ENCODE measurements around the gene ATF6B. TPM values are rescaled to one million over a fixed set of nuclear protein-coding genes. Genes with fewer than 3 reads are reported as not detected.
A peak's percentile ranks its signal among the peaks of the same experiment; 100 is the strongest.

ATF6B gene
- total RNA-seq, 4 donors from 2014 or later, result 41.5 to 63.5 (median 57.3) TPM

DNA sequence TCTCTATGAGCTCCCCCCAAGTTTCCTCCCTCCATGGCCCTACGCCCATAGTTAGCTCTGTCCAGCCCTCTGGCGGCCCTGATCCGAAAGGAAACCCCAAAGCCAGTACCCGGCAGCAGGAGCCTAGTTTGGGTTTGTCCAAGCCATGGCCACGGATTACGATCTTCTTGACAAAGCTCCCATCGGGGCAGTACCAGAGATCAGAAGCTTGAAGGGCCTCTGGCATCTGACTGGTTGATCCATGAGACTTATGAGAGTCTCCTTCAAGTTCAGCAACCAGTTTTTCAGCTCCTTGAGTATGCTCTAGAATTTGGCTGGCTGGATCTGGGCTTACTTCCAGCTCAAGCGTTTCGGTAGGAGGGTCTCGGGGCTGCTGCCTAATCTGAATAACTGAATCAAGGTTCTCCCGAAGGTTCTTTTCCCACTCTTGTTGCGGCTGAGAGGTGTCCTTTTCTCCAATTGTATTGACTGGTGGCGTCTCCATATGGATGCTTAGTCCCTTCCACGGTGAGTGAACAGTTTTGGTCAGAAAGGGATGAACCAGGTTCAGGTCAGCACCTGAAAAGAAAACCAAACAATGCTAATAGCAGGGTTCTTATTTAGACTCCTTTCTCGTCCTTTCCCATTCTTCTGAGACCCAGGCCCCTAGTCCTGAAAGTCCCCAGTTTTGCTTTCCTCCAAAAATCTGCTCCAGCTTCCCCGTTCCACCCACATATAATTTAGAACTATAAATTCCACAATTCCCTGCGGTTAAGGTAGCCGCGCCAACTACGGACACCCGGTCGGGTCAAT, 1.4 kb upstream of the ATF6B start:
- Histone ChIP-seq H3K9me3 (no peaks in the 10 kb centered on the region), H3K4me3 (replicated peaks in 1 of 3) (peak overlapping the region; percentile 20 to 62 (median 52)), H3K4me1 (peaks cover 26% of the 10 kb centered on the region in 2 donors), H3K27me3 (no peaks in the 10 kb centered on the region), H3K27ac (peak overlapping the region; percentile 87 to 93 (median 89)), H3K36me3 (peaks cover 5 to 18% of the 10 kb centered on the region in 2 donors)
- peak; percentile 71 to 80 for DNase-seq
- TF ChIP-seq, protein P1, sequence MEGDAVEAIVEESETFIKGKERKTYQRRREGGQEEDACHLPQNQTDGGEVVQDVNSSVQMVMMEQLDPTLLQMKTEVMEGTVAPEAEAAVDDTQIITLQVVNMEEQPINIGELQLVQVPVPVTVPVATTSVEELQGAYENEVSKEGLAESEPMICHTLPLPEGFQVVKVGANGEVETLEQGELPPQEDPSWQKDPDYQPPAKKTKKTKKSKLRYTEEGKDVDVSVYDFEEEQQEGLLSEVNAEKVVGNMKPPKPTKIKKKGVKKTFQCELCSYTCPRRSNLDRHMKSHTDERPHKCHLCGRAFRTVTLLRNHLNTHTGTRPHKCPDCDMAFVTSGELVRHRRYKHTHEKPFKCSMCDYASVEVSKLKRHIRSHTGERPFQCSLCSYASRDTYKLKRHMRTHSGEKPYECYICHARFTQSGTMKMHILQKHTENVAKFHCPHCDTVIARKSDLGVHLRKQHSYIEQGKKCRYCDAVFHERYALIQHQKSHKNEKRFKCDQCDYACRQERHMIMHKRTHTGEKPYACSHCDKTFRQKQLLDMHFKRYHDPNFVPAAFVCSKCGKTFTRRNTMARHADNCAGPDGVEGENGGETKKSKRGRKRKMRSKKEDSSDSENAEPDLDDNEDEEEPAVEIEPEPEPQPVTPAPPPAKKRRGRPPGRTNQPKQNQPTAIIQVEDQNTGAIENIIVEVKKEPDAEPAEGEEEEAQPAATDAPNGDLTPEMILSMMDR (IDR thresholded peaks at IDR 0.05), result no peak
- no peak for TF ChIP-seq POLR2A (IDR thresholded peaks at IDR 0.05)
- intact Hi-C loops (cut with DNase I), result no loop called here
- 18 to 19% methylated on average over 20 to 22 of the region's 22 CpGs for WGBS, 2 donors

DNA sequence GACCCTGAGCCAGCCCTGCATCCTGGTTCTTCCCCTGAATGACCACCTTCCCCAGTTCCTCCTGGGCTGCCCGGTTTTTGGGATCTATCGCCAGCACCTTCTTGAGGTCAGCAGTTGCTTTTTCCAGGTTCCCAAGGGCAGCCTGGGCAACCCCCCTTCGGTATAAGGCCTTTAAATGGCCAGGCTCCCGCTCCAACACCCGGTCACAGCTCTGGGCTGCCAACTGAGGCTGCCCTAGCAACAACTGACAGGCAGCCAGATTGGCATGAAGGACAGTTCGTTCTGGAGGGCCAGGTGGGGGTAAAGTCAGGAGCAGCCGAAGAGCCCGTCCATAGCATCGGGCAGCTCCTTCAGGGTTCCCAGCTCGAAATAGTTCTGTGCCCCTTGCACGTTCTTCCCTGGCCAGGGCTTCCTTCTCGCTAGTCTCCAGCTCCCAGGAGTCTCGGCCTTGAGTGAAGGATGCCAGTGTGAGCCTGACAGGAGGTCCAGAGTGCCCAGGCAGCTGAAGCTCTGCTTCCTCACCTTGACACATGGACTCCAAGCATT, 778 bp upstream of the ATF6B start:
- Histone ChIP-seq H3K27ac (peak overlapping the region; percentile 87 to 93 (median 89)), H3K36me3 (peaks cover 5 to 24% of the 10 kb centered on the region in 2 donors), H3K4me1 (peaks cover 26% of the 10 kb centered on the region in 2 donors), H3K27me3 (no peaks in the 10 kb centered on the region), H3K4me3 (replicated peaks in 1 of 3) (peak overlapping the region; percentile 20 to 62 (median 52)), H3K9me3 (no peaks in the 10 kb centered on the region)
- WGBS, 2 donors, result 73 to 76% methylated on average over 5 to 6 of the region's 13 CpGs
- DNase-seq, result no peak
- TF ChIP-seq, protein P1 (IDR thresholded peaks at IDR 0.05), result no peak
- no peak for TF ChIP-seq POLR2A (IDR thresholded peaks at IDR 0.05)
- intact Hi-C loops (cut with DNase I), result no loop called here

DNA sequence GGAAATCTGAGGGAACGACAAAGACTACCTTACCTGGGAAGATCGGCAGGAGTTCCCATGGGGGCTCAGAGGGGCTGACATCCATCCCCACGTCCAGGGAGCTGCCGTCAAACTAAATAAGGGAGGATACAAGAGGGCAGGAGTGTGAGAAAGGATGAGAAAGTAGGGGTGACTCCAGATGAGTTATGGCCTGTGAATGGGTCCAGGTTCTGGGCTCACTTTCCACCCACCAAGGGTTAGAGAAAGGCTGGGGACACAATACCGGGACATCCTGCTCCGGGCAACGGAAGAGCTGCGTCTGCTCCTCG, 683 bp downstream of the ATF6B start:
- no peak for DNase-seq
- Histone ChIP-seq H3K27me3 (no peaks in the 10 kb centered on the region), H3K4me3 (replicated peaks in 1 of 3) (peak overlapping the region; percentile 65 to 97 (median 97)), H3K9me3 (no peaks in the 10 kb centered on the region), H3K27ac (peak overlapping the region in 2 of 3 donors; percentile 63 to 75), H3K4me1 (peaks cover 26% of the 10 kb centered on the region in 2 donors), H3K36me3 (peaks cover 10 to 34% of the 10 kb centered on the region in 2 donors)
- WGBS, 2 donors, result 5 to 9% methylated on average over 9 of the region's 9 CpGs
- no peak for TF ChIP-seq POLR2A (IDR thresholded peaks at IDR 0.05)
- TF ChIP-seq, protein P1 (IDR thresholded peaks at IDR 0.05), result no peak
- intact Hi-C loops (cut with DNase I), result no loop called here

DNA sequence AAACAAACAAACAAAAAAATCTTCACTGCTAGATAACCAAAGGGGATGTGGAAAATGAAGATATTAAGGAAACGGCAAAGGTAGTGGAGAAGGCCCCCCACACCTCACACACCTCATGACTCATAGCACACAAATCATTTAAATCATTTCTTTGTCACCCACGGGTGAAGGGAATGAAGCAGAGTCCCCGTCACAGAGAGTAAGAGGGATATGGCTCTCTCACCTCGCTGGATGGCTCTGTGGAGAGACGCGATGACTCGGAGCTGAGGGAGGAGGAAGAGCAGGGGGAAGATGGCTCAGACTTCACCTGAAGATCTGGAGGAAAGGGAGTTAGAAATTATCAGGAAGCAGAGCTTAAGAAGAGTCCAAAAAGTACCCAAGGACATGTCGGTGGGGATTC, 1.2 kb downstream of the ATF6B start:
- Histone ChIP-seq H3K4me3 (replicated peaks in 1 of 3) (no peak overlapping the region), H3K9me3 (no peaks in the 10 kb centered on the region), H3K27ac (no peak overlapping the region), H3K4me1 (peaks cover 26% of the 10 kb centered on the region in 2 donors), H3K27me3 (no peaks in the 10 kb centered on the region), H3K36me3 (peaks cover 11 to 37% of the 10 kb centered on the region in 2 donors)
- DNase-seq, result no peak
- intact Hi-C loops (cut with DNase I), result no loop called here
- WGBS, 2 donors, result 57 to 64% methylated on average over 8 of the region's 8 CpGs
- TF ChIP-seq, protein P1 (IDR thresholded peaks at IDR 0.05), result no peak

DNA sequence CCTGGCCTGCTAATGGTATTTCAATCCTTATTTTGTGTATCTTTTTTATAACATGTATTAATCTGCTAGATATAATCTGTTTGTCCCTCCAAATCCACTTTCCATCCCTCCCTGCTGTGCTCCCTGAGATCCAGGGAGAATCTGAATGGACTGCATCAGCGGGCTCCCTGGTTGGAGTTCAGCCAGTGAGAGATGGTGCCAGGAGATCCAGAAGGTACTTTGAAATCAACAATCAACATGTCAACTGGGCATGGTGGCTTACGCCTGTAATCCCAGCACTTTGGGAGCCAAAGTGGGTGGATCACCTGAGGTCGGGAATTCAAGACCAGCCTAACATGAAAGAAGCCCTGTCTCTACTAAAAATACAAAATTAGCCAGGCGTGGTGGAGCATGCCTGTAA, 4.4 kb downstream of the ATF6B start:
- Histone ChIP-seq H3K9me3 (no peaks in the 10 kb centered on the region), H3K4me1 (peaks cover 16 to 20% of the 10 kb centered on the region in 2 donors), H3K27me3 (no peaks in the 10 kb centered on the region), H3K27ac (no peak overlapping the region), H3K36me3 (peaks cover 37 to 61% of the 10 kb centered on the region in 2 donors), H3K4me3 (replicated peaks in 1 of 3) (no peak overlapping the region)
- TF ChIP-seq, protein P1 (IDR thresholded peaks at IDR 0.05), result no peak
- no peak for TF ChIP-seq POLR2A (IDR thresholded peaks at IDR 0.05)
- no peak for DNase-seq
- 86 to 88% methylated on average over 4 of the region's 4 CpGs for WGBS, 2 donors
- intact Hi-C loops (cut with DNase I), result no loop called here
